T-helper 2 cell treated with Interferon-gamma antibody and Interleukin-4, amounts not matched to agents 5 μg/mL and 100 μg/mL, for 36 hours (primary cell): ENCODE results near the gene MAP3K21.

ENCODE experiments used
- DNase-seq: peaks from one replicate; pipeline ENCODE4 v3.0.0; 2021; ENCODE audit warnings: low spot score
- H3K27ac Mint-ChIP-seq: one replicate; pipeline ENCODE4 v1.8.0; 2021; ENCODE audit warnings: mild to moderate bottlenecking, mixed read lengths
- H3K27me3 Mint-ChIP-seq: one replicate; pipeline ENCODE4 v1.8.0; 2021; ENCODE audit warnings: low read depth, mixed read lengths
- H3K36me3 Mint-ChIP-seq: one replicate; pipeline ENCODE4 v1.8.0; 2021; ENCODE audit warnings: low read depth, mixed read lengths
- H3K4me1 Mint-ChIP-seq: one replicate; pipeline ENCODE4 v1.8.0; 2021; ENCODE audit warnings: low read depth, mixed read lengths
- H3K4me3 Mint-ChIP-seq: one replicate; pipeline ENCODE4 v1.8.0; 2022; ENCODE audit warnings: mild to moderate bottlenecking, moderate library complexity, mixed read lengths
- H3K9me3 Mint-ChIP-seq: one replicate; pipeline ENCODE4 v1.8.0; 2021; ENCODE audit warnings: mixed read lengths

MAP3K21 gene

GRCh38 chr1:233336554-233337456 is 9.3 kb downstream of the MAP3K21 start:
- no peaks in the 10 kb centered on the region for H3K9me3 Mint-ChIP-seq
- H3K4me1 Mint-ChIP-seq = no peaks in the 10 kb centered on the region
- H3K27me3 Mint-ChIP-seq = peaks cover 37% of the 10 kb centered on the region

GRCh38 chr1:233337505-233337904 is 10.0 kb downstream of the MAP3K21 start:
- H3K27ac Mint-ChIP-seq = no peak overlapping the region
- peaks cover 40% of the 10 kb centered on the region for H3K27me3 Mint-ChIP-seq
- H3K36me3 Mint-ChIP-seq = no peaks in the 10 kb centered on the region
- H3K4me1 Mint-ChIP-seq = no peaks in the 10 kb centered on the region
- DNase-seq = no peak
- no peak overlapping the region for H3K4me3 Mint-ChIP-seq
- H3K9me3 Mint-ChIP-seq = no peaks in the 10 kb centered on the region

More at GRCh38 chr1:233336554-233337456, 9.3 kb downstream of the MAP3K21 start:
- H3K4me3 Mint-ChIP-seq = no peak overlapping the region
- no peak for DNase-seq
- no peak overlapping the region for H3K27ac Mint-ChIP-seq
- no peaks in the 10 kb centered on the region for H3K36me3 Mint-ChIP-seq

- Mint-ChIP-seq H3K4me1 (no peaks in the 10 kb centered on the region), H3K9me3 (no peaks in the 10 kb centered on the region), H3K36me3 (no peaks in the 10 kb centered on the region), H3K27me3 (peaks cover 43% of the 10 kb centered on the region), H3K4me3 (no peak overlapping the region), H3K27ac (no peak overlapping the region)
- DNase-seq = no peak
Measured at GRCh38 chr1:233338102-233338501, 10.6 kb downstream of the MAP3K21 start.

- H3K27me3 Mint-ChIP-seq = peaks cover 41% of the 10 kb centered on the region
Measured at GRCh38 chr1:233340031-233340555, 12.6 kb downstream of the MAP3K21 start.

GRCh38 chr1:233340966-233341516 is 13.5 kb downstream of the MAP3K21 start:
- Mint-ChIP-seq H3K4me1 (peaks cover 6% of the 10 kb centered on the region), H3K9me3 (peaks cover 3% of the 10 kb centered on the region), H3K36me3 (no peaks in the 10 kb centered on the region), H3K4me3 (no peak overlapping the region), H3K27me3 (peaks cover 41% of the 10 kb centered on the region), H3K27ac (no peak overlapping the region)
- no peak for DNase-seq

More at GRCh38 chr1:233340031-233340555, 12.6 kb downstream of the MAP3K21 start:
- peaks cover 3% of the 10 kb centered on the region for H3K9me3 Mint-ChIP-seq
- no peaks in the 10 kb centered on the region for H3K36me3 Mint-ChIP-seq
- peaks cover 6% of the 10 kb centered on the region for H3K4me1 Mint-ChIP-seq
- no peak overlapping the region for H3K4me3 Mint-ChIP-seq
- DNase-seq = no peak
- H3K27ac Mint-ChIP-seq = no peak overlapping the region

GRCh38 chr1:233342086-233342485 is 14.6 kb downstream of the MAP3K21 start:
- H3K27ac Mint-ChIP-seq = no peak overlapping the region
- H3K36me3 Mint-ChIP-seq = no peaks in the 10 kb centered on the region
- H3K4me1 Mint-ChIP-seq = peaks cover 6% of the 10 kb centered on the region
- peaks cover 34% of the 10 kb centered on the region for H3K27me3 Mint-ChIP-seq
- H3K9me3 Mint-ChIP-seq = peaks cover 3% of the 10 kb centered on the region
- DNase-seq = no peak
- no peak overlapping the region for H3K4me3 Mint-ChIP-seq

GRCh38 chr1:233343262-233343661 is 15.7 kb downstream of the MAP3K21 start:
- H3K9me3 Mint-ChIP-seq = peaks cover 3% of the 10 kb centered on the region
- peaks cover 28% of the 10 kb centered on the region for H3K27me3 Mint-ChIP-seq
- no peaks in the 10 kb centered on the region for H3K36me3 Mint-ChIP-seq
- no peak for DNase-seq
- peaks cover 6% of the 10 kb centered on the region for H3K4me1 Mint-ChIP-seq
- no peak overlapping the region for H3K27ac Mint-ChIP-seq
- H3K4me3 Mint-ChIP-seq = no peak overlapping the region

GRCh38 chr1:233347338-233347737 is 19.8 kb downstream of the MAP3K21 start:
- H3K27ac Mint-ChIP-seq = no peak overlapping the region
- H3K36me3 Mint-ChIP-seq = no peaks in the 10 kb centered on the region
- H3K4me3 Mint-ChIP-seq = no peak overlapping the region
- peaks cover 3% of the 10 kb centered on the region for H3K9me3 Mint-ChIP-seq
- H3K4me1 Mint-ChIP-seq = peaks cover 6% of the 10 kb centered on the region
- no peak for DNase-seq
- peaks cover 14% of the 10 kb centered on the region for H3K27me3 Mint-ChIP-seq

GRCh38 chr1:233349137-233349536 is 21.6 kb downstream of the MAP3K21 start:
- DNase-seq = no peak
- peaks cover 7% of the 10 kb centered on the region for H3K27me3 Mint-ChIP-seq
- no peak overlapping the region for H3K27ac Mint-ChIP-seq
- H3K36me3 Mint-ChIP-seq = no peaks in the 10 kb centered on the region
- no peaks in the 10 kb centered on the region for H3K9me3 Mint-ChIP-seq
- no peak overlapping the region for H3K4me3 Mint-ChIP-seq
- H3K4me1 Mint-ChIP-seq = peaks cover 6% of the 10 kb centered on the region

GRCh38 chr1:233354983-233355382 is 27.5 kb downstream of the MAP3K21 start:
- DNase-seq = no peak
- Mint-ChIP-seq H3K4me3 (no peak overlapping the region), H3K4me1 (peaks cover 4% of the 10 kb centered on the region), H3K36me3 (no peaks in the 10 kb centered on the region), H3K27ac (no peak overlapping the region), H3K9me3 (no peaks in the 10 kb centered on the region), H3K27me3 (peaks cover 3% of the 10 kb centered on the region)

- H3K9me3 Mint-ChIP-seq = no peaks in the 10 kb centered on the region
- H3K27ac Mint-ChIP-seq = no peak overlapping the region
- DNase-seq = no peak
Measured at GRCh38 chr1:233355841-233356704, 28.5 kb downstream of the MAP3K21 start.

GRCh38 chr1:233356705-233356987 is 29.1 kb downstream of the MAP3K21 start:
- no peak overlapping the region for H3K4me3 Mint-ChIP-seq
- H3K27me3 Mint-ChIP-seq = no peaks in the 10 kb centered on the region
- H3K27ac Mint-ChIP-seq = no peak overlapping the region
- DNase-seq = no peak
- H3K36me3 Mint-ChIP-seq = no peaks in the 10 kb centered on the region
- H3K4me1 Mint-ChIP-seq = peaks cover 4% of the 10 kb centered on the region
- no peaks in the 10 kb centered on the region for H3K9me3 Mint-ChIP-seq

More at GRCh38 chr1:233355841-233356704, 28.5 kb downstream of the MAP3K21 start:
- Mint-ChIP-seq H3K4me3 (no peak overlapping the region), H3K36me3 (no peaks in the 10 kb centered on the region), H3K27me3 (no peaks in the 10 kb centered on the region), H3K4me1 (peaks cover 4% of the 10 kb centered on the region)

GRCh38 chr1:233357595-233358397 is 30.3 kb downstream of the MAP3K21 start:
- no peaks in the 10 kb centered on the region for H3K9me3 Mint-ChIP-seq
- H3K4me1 Mint-ChIP-seq = peaks cover 4% of the 10 kb centered on the region
- no peak overlapping the region for H3K27ac Mint-ChIP-seq
- no peaks in the 10 kb centered on the region for H3K27me3 Mint-ChIP-seq
- no peak for DNase-seq
- no peak overlapping the region for H3K4me3 Mint-ChIP-seq
- no peaks in the 10 kb centered on the region for H3K36me3 Mint-ChIP-seq
